ENCODE measurements around the gene PLIN3. TPM values are rescaled to one million over a fixed set of nuclear protein-coding genes. Genes with fewer than 3 reads are reported as not detected.

The PLIN3 gene
- total RNA-seq, 1 experiment from 2014 or later = 207 TPM

- no peak for TF ChIP-seq ELF1 (IDR thresholded peaks at IDR 0.05; ENCODE audit: borderline replicate concordance, low read depth)
- TF ChIP-seq TCF7L2 (IDR thresholded peaks at IDR 0.05; ENCODE audit: borderline replicate concordance, extremely low read depth, insufficient read depth, insufficient read length) = no peak
- no peak for TF ChIP-seq ZNF274 (IDR thresholded peaks at IDR 0.05; ENCODE audit: low read depth, low read length)
- TF ChIP-seq FOSL1 (IDR thresholded peaks at IDR 0.05; ENCODE audit: low read depth) = no peak
- no peak for TF ChIP-seq EZH2 (IDR thresholded peaks at IDR 0.05)
- no peak for TF ChIP-seq YY1 (IDR thresholded peaks at IDR 0.05; ENCODE audit: extremely low read depth, insufficient replicate concordance, low read depth, low read length)
These were observed 15.0 kb downstream of the PLIN3 start (continued) for GRCh38 chr19:4852484-4852883.

GRCh38 chr19:4851551-4852290 lies 15.7 kb downstream of the PLIN3 start:
- H3K36me3 ChIP-seq (ENCODE audit: control insufficient read depth in 1 of 2, insufficient read depth in 2 of 2, low read length in 2 of 2) = peaks cover 41 to 51% of the 10 kb centered on the region in 2 experiments
- no peak overlapping the region for H3K4me2 ChIP-seq (ENCODE audit: low read length)
- H3K27ac ChIP-seq (ENCODE audit: low read depth, low read length) = no peak overlapping the region
- intact Hi-C loops (cut with micrococcal nuclease) = loop anchor here (1.0 kb wide), 1 partner anchor 42 kb away; no protein-coding TSS in a partner anchor
- TF ChIP-seq, protein P1, sequence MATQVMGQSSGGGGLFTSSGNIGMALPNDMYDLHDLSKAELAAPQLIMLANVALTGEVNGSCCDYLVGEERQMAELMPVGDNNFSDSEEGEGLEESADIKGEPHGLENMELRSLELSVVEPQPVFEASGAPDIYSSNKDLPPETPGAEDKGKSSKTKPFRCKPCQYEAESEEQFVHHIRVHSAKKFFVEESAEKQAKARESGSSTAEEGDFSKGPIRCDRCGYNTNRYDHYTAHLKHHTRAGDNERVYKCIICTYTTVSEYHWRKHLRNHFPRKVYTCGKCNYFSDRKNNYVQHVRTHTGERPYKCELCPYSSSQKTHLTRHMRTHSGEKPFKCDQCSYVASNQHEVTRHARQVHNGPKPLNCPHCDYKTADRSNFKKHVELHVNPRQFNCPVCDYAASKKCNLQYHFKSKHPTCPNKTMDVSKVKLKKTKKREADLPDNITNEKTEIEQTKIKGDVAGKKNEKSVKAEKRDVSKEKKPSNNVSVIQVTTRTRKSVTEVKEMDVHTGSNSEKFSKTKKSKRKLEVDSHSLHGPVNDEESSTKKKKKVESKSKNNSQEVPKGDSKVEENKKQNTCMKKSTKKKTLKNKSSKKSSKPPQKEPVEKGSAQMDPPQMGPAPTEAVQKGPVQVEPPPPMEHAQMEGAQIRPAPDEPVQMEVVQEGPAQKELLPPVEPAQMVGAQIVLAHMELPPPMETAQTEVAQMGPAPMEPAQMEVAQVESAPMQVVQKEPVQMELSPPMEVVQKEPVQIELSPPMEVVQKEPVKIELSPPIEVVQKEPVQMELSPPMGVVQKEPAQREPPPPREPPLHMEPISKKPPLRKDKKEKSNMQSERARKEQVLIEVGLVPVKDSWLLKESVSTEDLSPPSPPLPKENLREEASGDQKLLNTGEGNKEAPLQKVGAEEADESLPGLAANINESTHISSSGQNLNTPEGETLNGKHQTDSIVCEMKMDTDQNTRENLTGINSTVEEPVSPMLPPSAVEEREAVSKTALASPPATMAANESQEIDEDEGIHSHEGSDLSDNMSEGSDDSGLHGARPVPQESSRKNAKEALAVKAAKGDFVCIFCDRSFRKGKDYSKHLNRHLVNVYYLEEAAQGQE (IDR thresholded peaks at IDR 0.05; ENCODE audit: low read depth) = no peak
- no peak for TF ChIP-seq EGR1 (IDR thresholded peaks at IDR 0.05; ENCODE audit: low read depth)
- TF ChIP-seq, protein P2, sequence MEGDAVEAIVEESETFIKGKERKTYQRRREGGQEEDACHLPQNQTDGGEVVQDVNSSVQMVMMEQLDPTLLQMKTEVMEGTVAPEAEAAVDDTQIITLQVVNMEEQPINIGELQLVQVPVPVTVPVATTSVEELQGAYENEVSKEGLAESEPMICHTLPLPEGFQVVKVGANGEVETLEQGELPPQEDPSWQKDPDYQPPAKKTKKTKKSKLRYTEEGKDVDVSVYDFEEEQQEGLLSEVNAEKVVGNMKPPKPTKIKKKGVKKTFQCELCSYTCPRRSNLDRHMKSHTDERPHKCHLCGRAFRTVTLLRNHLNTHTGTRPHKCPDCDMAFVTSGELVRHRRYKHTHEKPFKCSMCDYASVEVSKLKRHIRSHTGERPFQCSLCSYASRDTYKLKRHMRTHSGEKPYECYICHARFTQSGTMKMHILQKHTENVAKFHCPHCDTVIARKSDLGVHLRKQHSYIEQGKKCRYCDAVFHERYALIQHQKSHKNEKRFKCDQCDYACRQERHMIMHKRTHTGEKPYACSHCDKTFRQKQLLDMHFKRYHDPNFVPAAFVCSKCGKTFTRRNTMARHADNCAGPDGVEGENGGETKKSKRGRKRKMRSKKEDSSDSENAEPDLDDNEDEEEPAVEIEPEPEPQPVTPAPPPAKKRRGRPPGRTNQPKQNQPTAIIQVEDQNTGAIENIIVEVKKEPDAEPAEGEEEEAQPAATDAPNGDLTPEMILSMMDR (IDR thresholded peaks at IDR 0.05 in 2 of 3, conservative IDR thresholded peaks at IDR 0.05 in 1 of 3; ENCODE audit: borderline replicate concordance in 1 of 3, insufficient read depth in 1 of 3, low read depth in 2 of 3, low read length in 2 of 3) = peak; percentile 44 to 87 (median 87)
- TF ChIP-seq RAD21 (IDR thresholded peaks at IDR 0.05; ENCODE audit: low read depth) = peak; percentile 71
- TF ChIP-seq POLR2AphosphoS5 (IDR thresholded peaks at IDR 0.05; ENCODE audit: low read depth, low read length) = peak; percentile 48; the same call in 1 of the 2 replicates
- TF ChIP-seq ELF1 (IDR thresholded peaks at IDR 0.05; ENCODE audit: borderline replicate concordance, low read depth) = no peak
- TF ChIP-seq SIN3A (IDR thresholded peaks at IDR 0.05; ENCODE audit: low read depth) = no peak
- no peak for TF ChIP-seq CBX3 (IDR thresholded peaks at IDR 0.05; ENCODE audit: low read depth)
- TF ChIP-seq EZH2 (IDR thresholded peaks at IDR 0.05) = no peak
- no TSS peak for BruUV-seq (replicated peaks)
- no peak for DNase-seq (ENCODE audit: low read depth, low spot score)
- peaks cover 3% of the 10 kb centered on the region; the same call in 1 of the 2 replicates for H3K79me2 ChIP-seq (ENCODE audit: insufficient read depth, low read length)
- RAD21 ChIA-PET (ENCODE audit: low non-redundant PET in 1 of 2, low total read pairs in 2 of 2, uncharacterized antibody in 2 of 2, unreplicated experiment in 2 of 2) = interaction anchor here (0.7 to 1.9 kb wide), 4 partner anchors 42 to 180 kb away, joined by 3 to 14 read pairs (median 7); no protein-coding TSS in a partner anchor
- H4K20me1 ChIP-seq (ENCODE audit: insufficient read depth) = no peaks in the 10 kb centered on the region
- ATAC-seq = peak; percentile 95
- H3K9me3 ChIP-seq (ENCODE audit: control insufficient read depth in 1 of 2, insufficient read depth in 1 of 2, low read depth in 1 of 2, low read length in 2 of 2) = no peaks in the 10 kb centered on the region
- no peaks in the 10 kb centered on the region for H3K27me3 ChIP-seq (ENCODE audit: insufficient read depth, low read length)
- no peaks in the 10 kb centered on the region for H3K4me1 ChIP-seq (ENCODE audit: control insufficient read depth in 1 of 2, insufficient read depth in 2 of 2, low read length in 2 of 2)
- H3K9ac ChIP-seq (ENCODE audit: low read length) = no peak overlapping the region
- no peaks in the 10 kb centered on the region for H3K9me2 ChIP-seq (ENCODE audit: insufficient read depth)
- H2AFZ ChIP-seq (ENCODE audit: low read depth, low read length, poor library complexity, severe bottlenecking) = no peak overlapping the region
- no peak overlapping the region for H3K4me3 ChIP-seq (replicated peaks in 1 of 2; ENCODE audit: low read depth in 1 of 2, low read length in 2 of 2)
- CTCF ChIA-PET = interaction anchor here (0.6 to 4.8 kb wide), 14 partner anchors 11 to 180 kb away, joined by 3 to 63 read pairs (median 4); partner anchors contain the start of genes FEM1A and PLIN3
- POLR2A ChIA-PET = interaction anchor here (0.6 to 1.5 kb wide), 2 partner anchors 15 to 42 kb away, joined by 3 to 5 read pairs; partner anchors contain the start of gene PLIN3
